ENCODE measurements around the gene C16orf92. TPM values are rescaled to one million over a fixed set of nuclear protein-coding genes. Genes with fewer than 3 reads are reported as not detected.

C16orf92 gene
- total and polyA plus RNA-seq, 2 donors from 2014 or later = not detected

DNA sequence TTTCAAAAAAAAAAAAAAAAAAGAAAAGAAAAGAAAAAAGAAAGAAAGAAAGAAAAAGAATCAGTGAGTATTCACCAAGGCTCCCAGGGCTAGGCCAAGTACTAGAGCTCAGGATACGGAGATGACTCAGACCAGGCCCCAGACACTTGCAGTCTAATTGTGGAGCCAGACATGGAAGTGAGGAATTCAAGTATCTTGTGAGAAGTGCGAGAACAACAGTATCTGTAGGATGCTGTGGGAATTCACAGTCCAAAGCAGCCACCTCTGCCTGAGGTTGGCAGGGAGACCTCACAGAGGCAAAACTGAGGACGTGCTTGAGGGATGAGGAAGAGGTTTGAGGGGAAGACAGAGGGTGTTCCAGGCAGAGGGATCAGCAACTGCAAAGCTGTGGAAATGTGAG is 28.5 kb downstream of the C16orf92 start:
- no peak overlapping the region for H3K9ac ChIP-seq (ENCODE audit: low read length in 3 of 3)
- no peaks in the 10 kb centered on the region for H3K36me3 ChIP-seq (ENCODE audit: control insufficient read depth in 2 of 3, insufficient read depth in 3 of 3, low read length in 3 of 3)
- DNase-seq (no peak), FAIRE-seq (no peak)
- H3K27me3 ChIP-seq (ENCODE audit: control insufficient read depth, insufficient read depth, low read length) = no peaks in the 10 kb centered on the region
- intact Hi-C loops (cut with DNase I) = no loop called here
- H3K9me3 ChIP-seq (ENCODE audit: control insufficient read depth in 2 of 3, insufficient read depth in 1 of 3, low read length in 3 of 3) = no peaks in the 10 kb centered on the region
- TF ChIP-seq, protein P1, sequence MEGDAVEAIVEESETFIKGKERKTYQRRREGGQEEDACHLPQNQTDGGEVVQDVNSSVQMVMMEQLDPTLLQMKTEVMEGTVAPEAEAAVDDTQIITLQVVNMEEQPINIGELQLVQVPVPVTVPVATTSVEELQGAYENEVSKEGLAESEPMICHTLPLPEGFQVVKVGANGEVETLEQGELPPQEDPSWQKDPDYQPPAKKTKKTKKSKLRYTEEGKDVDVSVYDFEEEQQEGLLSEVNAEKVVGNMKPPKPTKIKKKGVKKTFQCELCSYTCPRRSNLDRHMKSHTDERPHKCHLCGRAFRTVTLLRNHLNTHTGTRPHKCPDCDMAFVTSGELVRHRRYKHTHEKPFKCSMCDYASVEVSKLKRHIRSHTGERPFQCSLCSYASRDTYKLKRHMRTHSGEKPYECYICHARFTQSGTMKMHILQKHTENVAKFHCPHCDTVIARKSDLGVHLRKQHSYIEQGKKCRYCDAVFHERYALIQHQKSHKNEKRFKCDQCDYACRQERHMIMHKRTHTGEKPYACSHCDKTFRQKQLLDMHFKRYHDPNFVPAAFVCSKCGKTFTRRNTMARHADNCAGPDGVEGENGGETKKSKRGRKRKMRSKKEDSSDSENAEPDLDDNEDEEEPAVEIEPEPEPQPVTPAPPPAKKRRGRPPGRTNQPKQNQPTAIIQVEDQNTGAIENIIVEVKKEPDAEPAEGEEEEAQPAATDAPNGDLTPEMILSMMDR (IDR thresholded peaks at IDR 0.05; ENCODE audit: borderline replicate concordance, extremely low read depth, insufficient read depth) = no peak
- H3K4me3 ChIP-seq (ENCODE audit: low read length in 3 of 3) = no peak overlapping the region
- peaks cover 0 to 8% (median 4%) of the 10 kb centered on the region in 3 donors for H3K4me1 ChIP-seq (ENCODE audit: control insufficient read depth in 2 of 3, insufficient read depth in 2 of 3, low read depth in 1 of 3, low read length in 3 of 3)
- no peak overlapping the region for H3K27ac ChIP-seq (ENCODE audit: low read depth in 2 of 2, low read length in 2 of 2)

DNA sequence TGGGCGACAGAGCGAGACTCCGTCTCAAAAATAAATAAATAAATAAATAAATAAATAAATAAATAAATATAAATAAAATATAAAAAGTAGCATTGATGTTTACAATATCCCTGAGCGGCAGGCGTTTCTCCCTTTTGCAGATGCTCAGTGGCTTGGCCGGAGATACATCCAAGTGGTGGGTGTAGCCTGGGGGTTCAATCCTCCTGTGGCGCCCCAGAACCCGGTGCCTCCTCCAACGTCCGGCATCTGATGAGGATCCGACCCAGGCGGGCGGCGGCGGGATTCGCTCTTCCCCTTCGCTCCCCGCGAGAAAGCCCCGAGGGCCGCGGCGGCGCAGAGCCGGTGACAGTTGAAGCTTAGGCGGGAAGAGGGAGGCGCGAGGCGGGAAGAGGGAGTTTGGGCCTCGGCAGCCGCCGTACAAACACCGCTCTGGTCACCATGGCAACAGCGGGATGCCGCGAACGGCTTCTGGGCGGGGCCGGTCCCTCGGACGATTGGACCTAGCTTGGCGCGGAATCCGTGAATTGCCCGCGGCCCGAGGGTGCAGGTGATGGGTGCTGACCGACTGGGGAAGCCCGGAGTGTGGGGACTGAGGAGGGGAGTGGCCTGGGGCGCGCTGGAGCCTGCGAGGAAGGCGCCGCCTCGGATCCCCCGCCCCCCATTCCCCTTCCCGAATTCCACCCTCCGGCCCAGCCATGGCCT is 29.8 kb downstream of the C16orf92 start:
- peak overlapping the region; percentile 60 to 71 (median 70) for H3K4me3 ChIP-seq (ENCODE audit: low read length in 3 of 3)
- peak; percentile 93 to 98 (median 96) for DNase-seq
- H3K9ac ChIP-seq (ENCODE audit: low read length in 3 of 3) = peak overlapping the region; percentile 36 to 78 (median 59)
- intact Hi-C loops (cut with DNase I) = no loop called here
- H3K36me3 ChIP-seq (ENCODE audit: control insufficient read depth in 2 of 3, insufficient read depth in 3 of 3, low read length in 3 of 3) = no peaks in the 10 kb centered on the region
- H3K9me3 ChIP-seq (ENCODE audit: control insufficient read depth in 2 of 3, insufficient read depth in 1 of 3, low read length in 3 of 3) = no peaks in the 10 kb centered on the region
- peaks cover 0 to 8% (median 4%) of the 10 kb centered on the region in 3 donors for H3K4me1 ChIP-seq (ENCODE audit: control insufficient read depth in 2 of 3, insufficient read depth in 2 of 3, low read depth in 1 of 3, low read length in 3 of 3)
- peak overlapping the region in 1 of 2 donors; percentile 59 for H3K27ac ChIP-seq (ENCODE audit: low read depth in 2 of 2, low read length in 2 of 2)
- no peak for FAIRE-seq
- no peaks in the 10 kb centered on the region for H3K27me3 ChIP-seq (ENCODE audit: control insufficient read depth, insufficient read depth, low read length)
- TF ChIP-seq, protein P1 (IDR thresholded peaks at IDR 0.05; ENCODE audit: borderline replicate concordance, extremely low read depth, insufficient read depth) = no peak

DNA sequence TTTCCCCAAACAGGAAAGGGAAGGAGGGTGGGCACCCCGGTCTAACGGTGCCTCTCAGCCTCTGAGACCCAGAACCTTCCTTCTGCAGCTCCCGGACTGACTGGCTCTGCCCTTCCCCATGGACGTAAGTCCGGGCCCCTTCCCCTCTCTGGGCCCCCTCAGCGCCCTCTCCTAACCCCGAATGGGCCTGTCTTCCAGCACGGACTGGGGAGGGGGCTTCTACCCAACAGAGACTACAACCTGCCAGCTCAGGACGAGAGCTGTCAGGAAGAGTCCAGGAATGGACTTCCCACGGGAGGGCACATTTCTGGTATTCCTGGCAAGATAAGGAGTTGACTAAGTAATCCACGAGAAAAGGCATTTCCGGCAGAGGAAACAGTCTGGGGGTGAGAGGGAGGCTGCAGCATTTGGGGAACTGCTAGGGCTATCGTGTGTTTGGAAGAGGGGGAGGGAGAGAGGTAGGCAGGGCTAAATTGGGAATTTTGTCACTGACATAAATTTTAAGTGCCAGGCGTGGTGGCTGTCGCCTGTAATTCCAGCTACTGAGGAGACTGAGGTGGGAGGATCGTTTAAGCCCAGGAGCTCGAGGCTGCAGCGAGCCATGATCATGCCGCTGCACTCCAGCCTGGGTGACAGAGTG is 30.5 kb downstream of the C16orf92 start:
- Histone ChIP-seq H3K4me3 (ENCODE audit: low read length in 3 of 3) (peak overlapping the region; percentile 60 to 71 (median 70)), H3K27me3 (ENCODE audit: control insufficient read depth, insufficient read depth, low read length) (no peaks in the 10 kb centered on the region), H3K36me3 (ENCODE audit: control insufficient read depth in 2 of 3, insufficient read depth in 3 of 3, low read length in 3 of 3) (no peaks in the 10 kb centered on the region), H3K4me1 (ENCODE audit: control insufficient read depth in 2 of 3, insufficient read depth in 2 of 3, low read depth in 1 of 3, low read length in 3 of 3) (peaks cover 0 to 8% (median 4%) of the 10 kb centered on the region in 3 donors), H3K9ac (ENCODE audit: low read length in 3 of 3) (peak overlapping the region; percentile 36 to 78 (median 59)), H3K9me3 (ENCODE audit: control insufficient read depth in 2 of 3, insufficient read depth in 1 of 3, low read length in 3 of 3) (no peaks in the 10 kb centered on the region), H3K27ac (ENCODE audit: low read depth in 2 of 2, low read length in 2 of 2) (peak overlapping the region in 1 of 2 donors; percentile 59)
- FAIRE-seq (no peak), DNase-seq (peak in 3 of 5 donors; percentile 39 to 68 (median 54))
- TF ChIP-seq, protein P1 (IDR thresholded peaks at IDR 0.05; ENCODE audit: borderline replicate concordance, extremely low read depth, insufficient read depth) = no peak
- intact Hi-C loops (cut with DNase I) = no loop called here

All from kidney (tissue), 14 donors.